Left renal pelvis (tissue), 4 donors: Measurements from ENCODE around the gene KLK14. TPM values are rescaled to one million over a fixed set of nuclear protein-coding genes. Genes with fewer than 3 reads are reported as not detected.

ENCODE experiments used
- DNase-seq, 4 donors: peaks; one replicate each; pipeline ENCODE4 v3.0.0-alpha.2; 2013; ENCODE audit warnings: low read depth in 4 of 4, low spot score in 3 of 4
- polyA plus RNA-seq, 4 donors: library from polyadenylated mRNA; unstranded; fragments of 120-200 nt; gene quantifications; one replicate each; pipeline ENCODE4 v1.2.1, GENCODE V29; 2013; ENCODE audit not compliant: insufficient read length in 4 of 4

KLK14 gene
- polyA plus RNA-seq = under 1 TPM; 0.14 to 0.67 (median 0.37) TPM

- DNase-seq = no peak
These were observed at the start of gene KLK14 for GRCh38 chr19:51082611-51083010. KLK14 (minus strand) TSS chr19:51082887; CDS start chr19:51082614, 273 bp downstream.

GRCh38 chr19:51131780-51132680, 49.3 kb upstream of the KLK14 start:
- no peak for DNase-seq

- no peak for DNase-seq
These were observed 47.0 kb upstream of the KLK14 start for GRCh38 chr19:51129716-51130115.

- no peak for DNase-seq
These were observed 45.5 kb upstream of the KLK14 start for GRCh38 chr19:51128227-51128626.

- no peak for DNase-seq
These were observed 45.1 kb upstream of the KLK14 start for GRCh38 chr19:51127755-51128154.

GRCh38 chr19:51127032-51127431, 44.3 kb upstream of the KLK14 start:
- no peak for DNase-seq

GRCh38 chr19:51125421-51126075, 42.9 kb upstream of the KLK14 start:
- DNase-seq = no peak

- DNase-seq = no peak
These were observed 42.0 kb upstream of the KLK14 start, which contains the start of gene SIGLEC9 for GRCh38 chr19:51124729-51125128. SIGLEC9 (plus strand) TSS chr19:51124906; CDS start chr19:51124975, 69 bp downstream.

GRCh38 chr19:51124216-51124615, 41.5 kb upstream of the KLK14 start:
- no peak for DNase-seq

- no peak for DNase-seq
These were observed 41.1 kb upstream of the KLK14 start for GRCh38 chr19:51123802-51124201.

- no peak for DNase-seq
These were observed 40.7 kb upstream of the KLK14 start for GRCh38 chr19:51123381-51123800.

GRCh38 chr19:51122112-51122981, 39.7 kb upstream of the KLK14 start:
- DNase-seq = no peak

GRCh38 chr19:51121257-51121656, 38.6 kb upstream of the KLK14 start:
- DNase-seq = no peak

- no peak for DNase-seq
These were observed 37.5 kb upstream of the KLK14 start for GRCh38 chr19:51120160-51120559.

GRCh38 chr19:51119611-51120010, 36.9 kb upstream of the KLK14 start:
- DNase-seq = no peak

GRCh38 chr19:51119101-51119500, 36.4 kb upstream of the KLK14 start:
- no peak for DNase-seq

GRCh38 chr19:51116736-51117286, 34.1 kb upstream of the KLK14 start:
- no peak for DNase-seq

- no peak for DNase-seq
These were observed 31.5 kb upstream of the KLK14 start for GRCh38 chr19:51114087-51114729.

- DNase-seq = no peak
These were observed 28.9 kb upstream of the KLK14 start for GRCh38 chr19:51111606-51112005.

- no peak for DNase-seq
These were observed 27.9 kb upstream of the KLK14 start for GRCh38 chr19:51110666-51110971.
